Gastrocnemius medialis (tissue), 4 donors: ENCODE results near the gene SLITRK1.

Source experiments
- CTCF ChIP-seq, 5 experiments: fragments of 450-650 bp in 3 of 5; fragments of 200-600 bp in 2 of 5; sonication (generic) in 2 of 5; IDR thresholded peaks in 4 of 5; conservative IDR thresholded peaks in 1 of 5; 1 replicate in 4 of 5; 2 replicates in 1 of 5; pipeline ENCODE4 v1.5.1; 2016 to 2019; ENCODE audit warnings: antibody characterized with exemption in 5 of 5, mild to moderate bottlenecking in 3 of 5, moderate library complexity in 3 of 5
- POLR2A ChIP-seq, 2 donors: fragments of 450-650 bp; IDR thresholded peaks; one replicate each; pipeline ENCODE4 v1.6.1; 2017; ENCODE audit warnings: antibody characterized with exemption in 2 of 2, mild to moderate bottlenecking in 2 of 2, moderate library complexity in 2 of 2

GRCh38 chr13:83906240-83906820 is 24.1 kb upstream of the SLITRK1 start:
- TF ChIP-seq POLR2A (IDR thresholded peaks at IDR 0.05), result no peak
- no peak for TF ChIP-seq CTCF (IDR thresholded peaks at IDR 0.05 in 4 of 5, conservative IDR thresholded peaks at IDR 0.05 in 1 of 5)
